Type B pancreatic cell (in vitro differentiated cells): Measurements from ENCODE around the gene VAV2. TPM values are rescaled to one million over a fixed set of nuclear protein-coding genes. Genes with fewer than 3 reads are reported as not detected.
A peak's percentile ranks its signal among the peaks of the same experiment; 100 is the strongest.

ENCODE experiments used
- DNase-seq: peaks from one replicate; pipeline ENCODE4 v3.0.0; 2021; ENCODE audit warnings: mixed read lengths; ENCODE audit not compliant: unreplicated experiment; ENCODE audit errors: extremely low spot score
- H3K27ac Mint-ChIP-seq: 2 replicates; pipeline ENCODE4 v1.8.0; 2021; ENCODE audit warnings: mild to moderate bottlenecking, mixed read lengths
- H3K27me3 Mint-ChIP-seq: 2 replicates; pipeline ENCODE4 v1.8.0; 2021; ENCODE audit warnings: mixed read lengths
- H3K36me3 Mint-ChIP-seq: 2 replicates; pipeline ENCODE4 v1.8.0; 2021; ENCODE audit warnings: mixed read lengths
- H3K4me1 Mint-ChIP-seq: one replicate; pipeline ENCODE4 v1.8.0; 2021; ENCODE audit warnings: mixed read lengths; ENCODE audit not compliant: unreplicated experiment
- H3K4me3 Mint-ChIP-seq: 2 replicates; pipeline ENCODE4 v1.8.0; 2021; ENCODE audit warnings: mild to moderate bottlenecking, mixed read lengths
- H3K9me3 Mint-ChIP-seq: 2 replicates; pipeline ENCODE4 v1.8.0; 2021; ENCODE audit warnings: mixed read lengths
- total RNA-seq: library from RNA; stranded (reverse); gene quantifications from 2 replicates; pipeline ENCODE4 v1.2.1, GENCODE V29; 2021; ENCODE audit warnings: low replicate concordance
- TF ChIP-seq, protein P1 (sequence below): fragments of 200-600 bp; sonication (generic); conservative IDR thresholded peaks from 2 replicates; pipeline ENCODE4 v1.5.0; 2021; ENCODE audit warnings: antibody characterized with exemption, mild to moderate bottlenecking

Gene VAV2
- total RNA-seq, 1 donor from 2014 or later, result 39.4 TPM

DNA sequence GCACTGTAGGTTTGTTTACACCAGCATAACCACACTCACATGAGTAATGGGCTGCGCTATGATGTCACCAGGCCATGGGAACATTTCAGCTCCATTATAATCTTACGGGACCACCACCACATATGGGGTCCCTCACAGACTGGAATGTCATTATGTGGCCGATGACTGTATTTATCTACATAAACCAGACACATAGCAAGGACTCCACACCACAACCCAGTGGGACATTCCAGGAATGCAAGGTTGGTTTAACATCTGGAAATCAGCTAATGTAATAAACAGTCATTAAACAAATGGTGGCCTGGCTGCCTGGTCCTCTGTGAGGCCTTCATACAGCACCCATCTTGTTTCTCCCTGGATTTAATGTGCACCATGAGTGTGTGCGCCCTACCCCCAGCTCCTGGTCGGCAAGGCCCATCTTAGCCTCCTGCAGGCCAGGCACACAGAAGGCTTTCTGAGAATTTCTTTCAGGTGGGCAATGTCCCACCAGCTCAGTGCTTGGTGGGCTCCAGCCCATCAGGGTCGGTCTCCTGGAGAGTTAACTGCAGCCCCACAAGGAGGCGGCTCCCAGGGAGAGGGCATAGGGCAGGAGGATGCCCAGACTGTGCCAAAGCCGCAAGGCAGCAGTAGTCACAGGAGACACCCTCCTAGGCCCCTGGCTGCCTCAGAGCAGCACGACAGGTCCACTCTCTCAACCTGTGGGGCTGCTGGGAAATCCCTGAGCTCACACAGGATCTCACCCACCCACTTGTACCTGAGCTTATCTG lies 218.1 kb downstream of the VAV2 start:
- TF ChIP-seq, protein P1, sequence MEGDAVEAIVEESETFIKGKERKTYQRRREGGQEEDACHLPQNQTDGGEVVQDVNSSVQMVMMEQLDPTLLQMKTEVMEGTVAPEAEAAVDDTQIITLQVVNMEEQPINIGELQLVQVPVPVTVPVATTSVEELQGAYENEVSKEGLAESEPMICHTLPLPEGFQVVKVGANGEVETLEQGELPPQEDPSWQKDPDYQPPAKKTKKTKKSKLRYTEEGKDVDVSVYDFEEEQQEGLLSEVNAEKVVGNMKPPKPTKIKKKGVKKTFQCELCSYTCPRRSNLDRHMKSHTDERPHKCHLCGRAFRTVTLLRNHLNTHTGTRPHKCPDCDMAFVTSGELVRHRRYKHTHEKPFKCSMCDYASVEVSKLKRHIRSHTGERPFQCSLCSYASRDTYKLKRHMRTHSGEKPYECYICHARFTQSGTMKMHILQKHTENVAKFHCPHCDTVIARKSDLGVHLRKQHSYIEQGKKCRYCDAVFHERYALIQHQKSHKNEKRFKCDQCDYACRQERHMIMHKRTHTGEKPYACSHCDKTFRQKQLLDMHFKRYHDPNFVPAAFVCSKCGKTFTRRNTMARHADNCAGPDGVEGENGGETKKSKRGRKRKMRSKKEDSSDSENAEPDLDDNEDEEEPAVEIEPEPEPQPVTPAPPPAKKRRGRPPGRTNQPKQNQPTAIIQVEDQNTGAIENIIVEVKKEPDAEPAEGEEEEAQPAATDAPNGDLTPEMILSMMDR, result no peak
- DNase-seq, result no peak
- Mint-ChIP-seq H3K9me3 (no peaks in the 10 kb centered on the region), H3K36me3 (peaks cover 9% of the 10 kb centered on the region), H3K27me3 (no peaks in the 10 kb centered on the region), H3K27ac (no peak overlapping the region), H3K4me3 (no peak overlapping the region), H3K4me1 (no peaks in the 10 kb centered on the region)

GRCh38 chr9:133772581-133772980 lies 219.5 kb downstream of the VAV2 start:
- DNase-seq, result no peak
- Mint-ChIP-seq H3K27me3 (no peaks in the 10 kb centered on the region), H3K9me3 (no peaks in the 10 kb centered on the region), H3K4me1 (no peaks in the 10 kb centered on the region), H3K36me3 (peaks cover 18% of the 10 kb centered on the region), H3K27ac (no peak overlapping the region), H3K4me3 (no peak overlapping the region)
- TF ChIP-seq, protein P1, result no peak

- Mint-ChIP-seq H3K27ac (no peak overlapping the region), H3K36me3 (peaks cover 26% of the 10 kb centered on the region), H3K27me3 (no peaks in the 10 kb centered on the region), H3K4me1 (no peaks in the 10 kb centered on the region), H3K4me3 (no peak overlapping the region), H3K9me3 (no peaks in the 10 kb centered on the region)
- DNase-seq, result peak; percentile 64
- TF ChIP-seq, protein P1, result no peak
These were observed 220.3 kb downstream of the VAV2 start for GRCh38 chr9:133771486-133772482.

DNA sequence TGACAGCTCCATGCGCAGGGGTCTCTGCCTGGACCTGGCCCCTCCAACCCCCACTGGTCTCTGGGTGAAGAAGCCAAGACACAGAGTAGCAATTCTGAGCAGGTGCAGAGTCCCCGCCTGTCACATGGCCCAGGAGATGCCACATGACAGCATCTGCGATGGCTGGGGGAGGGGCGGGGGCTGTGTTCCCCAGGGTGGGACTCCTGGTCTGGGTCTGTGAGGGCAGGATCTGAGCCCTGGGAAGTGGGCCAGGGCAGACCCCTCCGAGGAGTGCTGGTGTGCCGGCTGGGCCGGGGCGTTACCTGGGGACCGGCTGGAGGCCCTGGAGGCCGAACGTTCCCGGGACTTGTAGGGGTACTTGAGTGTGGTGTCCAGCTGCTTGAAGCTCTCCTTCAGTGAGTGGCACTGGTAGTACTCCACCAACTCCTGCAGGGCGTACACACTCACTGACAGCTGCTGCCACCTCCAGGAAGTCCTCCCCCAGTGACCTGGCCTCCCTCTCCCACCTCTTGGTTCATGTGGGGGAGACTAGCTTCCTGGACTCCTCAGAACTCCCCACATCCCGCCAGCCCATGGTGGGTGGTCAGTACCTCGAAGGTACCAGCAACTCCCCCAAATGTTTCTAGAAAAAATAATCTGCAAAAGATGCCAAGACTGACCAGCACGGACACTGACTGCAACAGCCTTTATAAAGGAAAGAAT lies 221.9 kb downstream of the VAV2 start:
- TF ChIP-seq, protein P1, result no peak
- Mint-ChIP-seq H3K27ac (no peak overlapping the region), H3K4me3 (no peak overlapping the region), H3K9me3 (no peaks in the 10 kb centered on the region), H3K4me1 (no peaks in the 10 kb centered on the region), H3K36me3 (peaks cover 37% of the 10 kb centered on the region), H3K27me3 (no peaks in the 10 kb centered on the region)
- DNase-seq, result peak; percentile 62

DNA sequence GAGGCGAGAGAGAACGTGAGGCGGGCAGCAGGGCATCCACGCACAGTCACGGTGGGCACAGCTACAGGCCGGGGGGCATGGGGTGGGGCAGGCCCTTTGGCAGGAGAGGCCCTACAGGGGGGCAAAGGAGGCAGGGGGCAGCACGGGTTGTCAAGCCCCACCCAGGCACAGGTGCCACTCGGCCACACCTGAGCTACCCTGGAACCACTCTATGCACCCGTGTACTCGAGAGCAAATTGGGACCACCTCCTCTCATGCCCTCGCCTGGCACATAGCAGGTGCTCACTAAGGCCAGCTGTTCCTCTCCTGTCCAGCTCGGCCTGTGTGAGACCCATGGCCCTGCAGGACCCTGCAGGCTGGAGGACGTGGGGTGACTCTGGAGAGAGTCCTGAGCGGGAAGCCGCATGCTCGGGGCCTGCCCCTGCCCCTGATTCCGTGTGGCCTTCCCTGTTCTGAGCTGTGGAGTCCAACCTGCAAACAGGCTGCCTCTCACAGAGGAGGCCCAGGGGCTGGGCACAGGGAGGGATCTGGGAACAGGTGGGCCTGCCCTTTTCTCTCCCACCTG lies 222.5 kb downstream of the VAV2 start:
- DNase-seq, result peak; percentile 63
- Mint-ChIP-seq H3K9me3 (no peaks in the 10 kb centered on the region), H3K27me3 (no peaks in the 10 kb centered on the region), H3K4me3 (no peak overlapping the region), H3K4me1 (no peaks in the 10 kb centered on the region), H3K36me3 (peaks cover 40% of the 10 kb centered on the region), H3K27ac (no peak overlapping the region)
- TF ChIP-seq, protein P1, result no peak
